Activated T-cell treated with anti-CD3 and anti-CD28 coated beads for 1 hour (primary cell): ENCODE measurements around the gene TRIM32.
"Not testable (repeated sequence)": the region's sequence is repeated elsewhere in the genome, so short reads cannot be mapped to it uniquely, and the experiment has no call there.

Experiments used
- DNase-seq: peaks from one replicate; pipeline ENCODE4 v3.0.0-alpha.2; 2020; ENCODE audit warnings: low read depth

TRIM32 gene

DNA sequence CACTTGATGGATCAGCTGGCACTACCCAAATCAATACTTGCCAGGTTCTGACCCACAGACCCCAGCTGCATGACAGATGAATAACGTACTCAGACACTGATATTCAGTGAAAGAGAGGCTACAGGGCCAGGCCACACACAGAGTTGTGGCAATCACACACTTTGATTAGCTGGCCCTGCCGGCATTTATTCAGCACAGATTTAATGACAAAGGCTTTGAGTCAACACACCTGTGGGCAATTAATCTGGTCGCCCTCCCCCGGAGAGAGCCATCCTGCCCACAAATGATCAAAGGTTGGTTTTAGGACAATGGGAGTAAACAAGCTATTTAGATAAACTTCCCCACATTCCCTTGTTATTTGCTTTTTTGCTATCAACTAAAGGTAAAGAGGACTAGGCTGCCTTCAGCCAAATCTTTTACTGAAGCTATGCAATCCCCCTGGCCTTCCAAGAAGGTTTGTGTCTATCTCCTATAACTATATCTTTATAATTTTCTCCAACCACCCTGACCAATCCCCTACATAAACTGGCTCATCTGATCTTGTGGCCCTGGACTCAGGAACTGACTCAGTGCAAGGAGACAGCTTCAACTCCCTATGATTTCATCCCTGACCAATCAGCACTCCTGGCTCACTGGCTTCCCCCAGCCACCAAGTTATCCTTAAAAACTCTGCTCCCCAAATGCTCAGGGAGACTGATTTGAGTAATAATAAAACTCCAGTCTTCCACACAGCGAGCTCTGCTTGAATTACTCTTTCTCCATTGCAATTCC is 12.7 kb upstream of the TRIM32 start:
- no peak for DNase-seq

DNA sequence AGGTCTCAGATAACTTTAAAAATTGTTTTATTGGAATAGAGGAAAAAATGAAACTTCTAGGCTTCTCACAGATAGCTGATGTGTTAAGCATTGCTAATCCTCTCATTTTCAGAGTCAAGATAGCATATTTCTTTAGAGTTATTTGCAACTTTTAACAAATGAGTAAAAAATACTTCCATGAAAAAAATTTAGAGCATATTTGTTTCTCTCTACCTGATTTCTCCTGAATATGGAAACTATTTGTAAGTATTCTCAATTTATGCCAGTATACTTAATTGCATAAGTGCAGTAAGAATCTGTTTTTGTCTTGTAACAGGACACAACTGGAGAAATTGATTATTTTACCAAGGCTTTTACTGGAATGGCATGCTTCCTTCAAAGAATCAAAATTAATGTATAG is 3.6 kb upstream of the TRIM32 start:
- DNase-seq, result no peak

DNA sequence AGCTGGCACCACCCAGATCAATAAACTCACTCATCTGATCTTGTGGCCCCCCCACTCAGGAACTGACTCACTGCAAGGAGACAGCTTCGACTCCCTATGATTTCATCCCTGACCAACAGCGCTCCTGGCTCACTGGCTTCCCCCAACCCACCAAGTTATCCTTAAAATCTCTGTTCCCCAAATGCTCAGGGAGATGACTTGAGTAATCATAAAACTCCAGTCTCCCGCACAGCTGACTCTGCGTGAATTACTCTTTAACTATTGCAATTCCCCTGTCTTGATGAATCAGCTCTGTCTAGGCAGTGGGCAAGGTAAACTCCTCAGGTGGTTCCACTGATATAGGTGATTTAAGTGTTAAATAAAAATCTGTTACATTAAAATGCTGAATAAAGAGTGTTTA is 1.9 kb upstream of the TRIM32 start:
- DNase-seq, result no peak

DNA sequence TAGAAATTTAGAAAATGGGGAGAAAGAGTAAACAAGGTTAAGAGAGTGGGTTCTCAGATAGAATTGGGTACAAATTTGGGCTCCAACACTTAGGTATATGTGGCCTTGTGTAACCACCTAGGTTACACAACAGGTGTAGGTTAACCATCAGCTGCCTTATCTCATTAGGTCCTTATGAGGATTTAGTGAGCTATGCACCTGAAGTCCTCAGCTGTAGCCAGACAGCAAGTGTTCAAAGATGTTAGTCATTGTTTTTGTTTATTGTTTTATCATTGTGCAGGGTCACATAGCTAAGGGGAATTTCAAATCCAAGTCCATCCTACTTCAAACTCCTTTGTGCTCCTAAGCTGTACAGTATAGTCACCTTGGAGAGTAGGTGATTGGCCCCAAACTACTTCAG is 970 bp upstream of the TRIM32 start:
- no peak for DNase-seq

DNA sequence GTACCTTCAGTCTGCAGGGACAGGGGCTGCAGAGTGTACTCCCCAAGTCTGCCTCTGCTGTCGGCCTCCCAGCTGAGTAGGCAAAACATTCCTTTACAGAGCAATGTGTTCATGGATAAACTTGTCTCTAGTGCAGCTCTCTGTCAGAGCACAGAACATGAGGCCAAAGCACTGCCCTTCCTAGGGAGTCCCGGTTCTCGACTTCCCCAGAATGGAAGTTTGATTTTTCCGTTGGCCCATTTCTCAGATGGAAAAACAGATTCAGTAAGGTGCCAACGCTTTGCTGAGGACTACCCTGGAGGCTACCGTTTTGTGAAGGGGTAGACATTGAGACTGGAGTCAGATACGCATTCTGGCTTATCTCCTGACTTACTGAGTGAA is 422 bp upstream of the TRIM32 start:
- no peak for DNase-seq

DNA sequence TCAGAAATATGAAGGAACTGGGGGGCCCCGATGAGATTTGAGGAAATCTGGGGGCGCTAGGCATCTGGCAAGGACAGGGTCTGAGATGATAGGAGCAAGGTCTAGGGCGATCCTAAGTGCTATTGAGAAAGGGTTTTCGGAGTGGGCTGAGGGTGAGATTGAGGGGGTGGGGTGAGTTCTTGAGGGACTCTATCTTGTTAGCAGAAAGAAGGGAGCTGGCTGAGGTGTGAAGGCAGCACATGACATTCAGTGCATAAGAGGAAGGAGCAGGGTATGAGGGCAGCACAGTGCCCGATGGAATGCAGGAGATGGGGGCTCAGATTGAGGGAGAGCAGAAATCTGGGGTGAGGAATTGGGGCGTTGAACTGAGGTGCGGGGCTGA is 640 bp downstream of the TRIM32 start:
- no peak for DNase-seq

DNA sequence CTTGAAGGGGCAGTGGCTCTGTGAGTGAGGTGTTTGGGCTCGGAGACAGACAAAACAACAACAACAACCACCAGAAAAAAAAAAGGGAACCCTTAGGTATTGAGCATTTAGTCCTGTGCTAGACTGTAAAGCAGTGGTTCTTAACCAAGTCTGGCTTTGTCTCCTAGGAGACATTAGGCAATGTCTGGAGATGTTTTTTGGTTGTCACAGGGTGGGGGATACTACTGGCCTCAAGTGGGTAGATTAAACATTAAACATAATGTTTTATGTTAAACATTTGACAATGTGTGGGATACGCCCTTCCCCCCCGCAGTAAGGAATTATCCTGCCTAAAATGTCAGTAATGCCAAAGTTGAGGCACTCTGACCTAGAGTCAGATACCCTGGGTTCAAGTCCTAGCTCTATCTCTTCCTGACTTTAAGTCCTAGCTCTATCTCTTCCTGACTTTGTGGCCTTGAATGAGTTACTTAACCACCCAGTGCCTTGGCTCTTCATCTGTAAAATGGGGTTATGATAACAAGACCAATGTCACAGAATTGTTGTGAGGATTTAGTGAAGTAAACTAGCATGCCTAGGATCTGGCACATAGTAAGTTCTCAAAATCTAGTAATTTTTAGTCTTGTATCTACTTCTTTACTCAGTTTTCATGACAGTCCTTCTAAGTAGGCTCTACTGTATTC is 1.8 kb downstream of the TRIM32 start:
- DNase-seq, result no peak

DNA sequence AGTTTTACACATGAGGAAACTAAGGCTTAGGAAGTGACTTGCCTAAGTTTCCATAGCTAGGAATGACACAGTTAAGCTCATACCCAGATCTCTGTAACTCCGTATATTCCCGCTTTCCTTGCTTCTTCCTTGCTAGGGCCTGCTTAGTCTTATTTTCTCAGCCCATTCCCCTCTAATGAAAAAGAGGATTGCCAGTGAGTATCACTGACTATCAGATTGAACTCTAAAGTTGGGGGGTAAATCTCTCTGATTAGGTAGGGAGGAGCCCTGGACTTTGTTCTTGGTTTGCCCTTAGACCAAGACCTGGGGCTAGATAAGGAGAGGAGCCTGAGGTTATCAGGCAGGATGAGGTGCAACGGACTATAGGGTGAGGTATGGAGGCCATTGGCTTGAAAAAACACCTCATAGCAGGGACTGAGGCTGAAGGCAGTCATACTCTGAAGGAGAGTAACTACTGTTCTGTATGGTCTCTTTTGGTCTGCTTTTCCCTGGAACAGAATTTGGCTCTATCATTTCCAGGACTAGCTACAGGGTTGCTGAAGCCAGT is 2.5 kb downstream of the TRIM32 start:
- no peak for DNase-seq

DNA sequence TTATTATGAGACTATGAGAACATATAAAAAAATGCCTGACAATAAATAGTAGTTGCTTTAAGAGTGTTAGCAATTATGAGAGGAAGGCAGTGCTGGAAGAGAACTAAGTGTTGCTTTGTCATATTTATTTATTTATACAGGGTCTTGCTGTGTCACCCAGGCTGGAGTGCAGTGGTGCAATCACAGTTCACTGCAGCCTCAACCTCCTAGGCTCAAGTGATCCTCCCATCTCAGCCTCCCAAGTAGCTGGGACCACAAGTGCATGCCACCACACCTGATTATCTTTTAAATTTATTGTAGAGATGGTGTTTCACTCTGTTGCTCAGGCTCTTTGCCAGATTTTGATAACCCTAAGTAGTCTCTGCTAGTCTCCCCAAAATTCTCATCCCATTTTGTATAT is 3.7 kb downstream of the TRIM32 start:
- not testable (repeated sequence) for DNase-seq

DNA sequence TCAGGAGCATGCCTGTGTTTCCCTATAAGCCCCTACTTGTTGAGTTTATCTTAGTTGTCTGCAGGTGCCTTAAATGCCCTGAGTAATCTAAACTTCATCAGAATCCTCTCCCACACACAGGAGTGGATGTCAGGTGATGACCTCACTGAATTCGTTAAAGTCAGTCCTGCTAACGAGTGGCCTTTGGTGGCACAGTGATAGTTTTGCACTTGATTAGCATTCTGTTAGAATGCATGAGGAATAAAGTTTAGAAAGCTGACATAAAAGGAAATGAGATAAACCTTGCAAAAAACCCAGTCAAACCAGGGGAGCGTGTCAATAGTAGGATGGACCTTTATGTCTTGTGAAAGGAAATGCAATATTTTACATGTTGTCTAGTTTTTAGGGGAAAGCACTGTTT is 4.5 kb downstream of the TRIM32 start:
- no peak for DNase-seq

DNA sequence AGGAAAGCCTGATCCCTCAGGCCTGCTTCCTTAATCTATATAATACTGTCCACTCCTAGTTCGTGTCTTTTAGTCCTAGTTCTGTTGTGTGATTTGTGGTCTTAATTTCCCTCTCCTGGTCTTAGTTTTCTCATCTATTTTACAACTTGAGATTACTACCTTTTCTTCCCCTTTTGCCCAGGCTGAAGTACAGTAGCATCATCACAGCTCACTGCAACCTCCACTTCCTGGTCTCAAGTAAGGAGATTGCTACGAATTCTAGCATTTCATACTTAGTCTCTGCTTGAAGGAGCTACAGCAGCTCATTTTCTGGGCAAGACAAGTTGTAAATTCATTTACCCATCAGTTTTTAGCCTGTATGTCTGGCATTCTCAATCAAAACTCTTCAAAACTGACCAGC is 5.5 kb downstream of the TRIM32 start:
- no peak for DNase-seq

DNA sequence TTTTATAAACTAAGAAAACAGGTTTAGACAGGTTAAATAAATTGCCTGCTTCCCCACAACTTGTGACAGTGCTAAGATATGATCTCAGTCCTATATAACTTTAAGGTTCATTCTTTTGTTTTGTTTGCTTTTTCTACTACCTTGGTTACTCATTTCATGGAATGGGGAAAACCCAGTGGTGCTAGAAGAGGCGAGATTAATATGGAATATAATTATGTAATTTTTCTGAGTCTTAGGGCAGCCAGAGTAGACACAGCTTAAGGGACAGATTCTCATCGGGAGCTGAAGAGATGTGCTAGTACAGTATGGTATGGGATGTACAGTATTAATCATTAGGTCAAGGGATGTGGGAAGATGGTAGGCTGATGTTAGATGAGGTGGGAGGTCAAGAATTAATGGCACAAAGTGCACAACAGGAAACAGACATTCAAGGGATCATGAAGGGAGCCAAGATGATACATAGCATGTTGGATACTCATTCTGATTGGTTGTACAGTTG is 6.2 kb downstream of the TRIM32 start:
- no peak for DNase-seq

DNA sequence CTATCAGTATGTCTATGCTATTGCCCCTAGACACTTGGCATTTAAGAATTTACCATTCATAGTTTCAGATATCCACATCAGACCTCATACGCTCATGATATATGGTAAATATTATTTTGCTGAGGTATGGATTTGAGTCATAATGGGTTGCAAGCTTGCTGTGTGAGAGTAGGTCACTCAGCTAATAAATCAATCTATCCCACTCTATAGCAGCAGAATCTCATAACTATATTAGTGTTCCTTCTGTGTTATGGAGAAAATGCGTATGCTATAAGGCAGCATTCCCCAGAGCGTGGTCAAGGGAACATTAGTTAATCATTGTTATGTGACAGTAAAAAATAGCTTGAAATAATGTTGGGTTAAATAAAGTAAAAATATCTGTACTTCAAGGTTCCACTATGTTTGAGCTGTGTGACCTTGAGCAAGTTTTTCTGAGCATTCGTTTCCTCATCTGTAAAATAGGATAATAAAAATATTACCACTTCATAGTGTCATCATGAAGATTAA is 7.7 kb downstream of the TRIM32 start:
- DNase-seq, result no peak

DNA sequence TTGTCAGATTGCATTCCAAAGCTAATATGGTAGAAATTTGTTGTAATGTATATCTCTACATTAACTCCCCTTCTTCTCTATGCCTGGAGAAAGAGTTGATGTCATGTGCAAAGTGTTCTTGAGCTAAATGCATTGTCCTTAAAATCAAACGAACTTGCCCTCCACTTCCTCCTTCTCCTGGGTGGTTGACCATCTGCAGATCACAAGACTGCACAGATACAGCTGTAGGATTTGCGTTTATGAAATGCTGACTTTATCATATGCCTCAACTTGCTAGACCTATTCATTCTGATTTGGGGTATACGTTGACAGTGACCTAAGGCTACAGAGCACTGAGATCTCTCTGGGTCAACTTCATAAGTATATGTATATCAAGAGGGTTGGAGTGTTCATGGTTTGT is 8.3 kb downstream of the TRIM32 start:
- DNase-seq, result no peak

DNA sequence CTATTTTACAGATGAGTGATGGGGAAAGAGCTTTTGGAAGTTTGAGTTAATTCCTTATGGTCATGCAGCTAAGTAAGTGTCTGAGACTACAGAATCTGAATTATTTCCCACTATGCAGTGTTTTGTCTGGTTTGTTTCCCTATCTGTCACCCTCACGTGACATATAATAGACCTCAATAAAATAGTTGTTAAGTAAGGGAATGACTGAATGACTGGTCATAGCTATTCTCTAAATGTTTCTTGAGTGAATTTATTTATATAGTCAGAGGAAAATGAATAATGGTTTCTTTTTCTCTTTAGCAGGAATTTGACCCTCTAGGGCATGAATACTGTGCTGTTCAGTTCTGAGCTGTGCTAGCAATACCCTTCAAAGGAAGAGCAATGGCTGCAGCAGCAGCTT is 10.3 kb downstream of the TRIM32 start:
- DNase-seq, result no peak

DNA sequence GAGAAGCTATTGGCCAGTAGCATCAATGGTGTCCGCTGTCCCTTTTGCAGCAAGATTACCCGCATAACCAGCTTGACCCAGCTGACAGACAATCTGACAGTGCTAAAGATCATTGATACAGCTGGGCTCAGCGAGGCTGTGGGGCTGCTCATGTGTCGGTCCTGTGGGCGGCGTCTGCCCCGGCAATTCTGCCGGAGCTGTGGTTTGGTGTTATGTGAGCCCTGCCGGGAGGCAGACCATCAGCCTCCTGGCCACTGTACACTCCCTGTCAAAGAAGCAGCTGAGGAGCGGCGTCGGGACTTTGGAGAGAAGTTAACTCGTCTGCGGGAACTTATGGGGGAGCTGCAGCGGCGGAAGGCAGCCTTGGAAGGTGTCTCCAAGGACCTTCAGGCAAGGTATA is 10.8 kb downstream of the TRIM32 start:
- DNase-seq, result no peak

DNA sequence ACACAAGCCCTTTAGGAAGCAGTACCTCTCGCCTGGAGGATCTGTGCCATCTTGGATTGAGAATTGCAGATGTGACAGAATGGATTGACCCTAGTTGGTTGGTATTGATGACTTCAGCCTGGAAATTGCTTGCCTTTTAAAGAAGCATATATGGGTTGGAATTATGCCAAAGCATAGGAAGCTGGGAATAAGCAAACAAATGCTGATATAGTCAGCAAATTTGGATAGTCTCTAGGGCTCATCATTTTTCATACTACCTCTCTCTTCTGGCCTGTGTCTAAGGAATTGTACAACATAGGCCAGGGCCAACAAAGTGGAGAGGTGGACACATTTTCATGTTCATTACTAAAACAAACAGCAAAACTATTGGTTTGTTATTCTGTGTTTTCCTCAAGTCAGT is 13.2 kb downstream of the TRIM32 start:
- DNase-seq, result no peak

DNA sequence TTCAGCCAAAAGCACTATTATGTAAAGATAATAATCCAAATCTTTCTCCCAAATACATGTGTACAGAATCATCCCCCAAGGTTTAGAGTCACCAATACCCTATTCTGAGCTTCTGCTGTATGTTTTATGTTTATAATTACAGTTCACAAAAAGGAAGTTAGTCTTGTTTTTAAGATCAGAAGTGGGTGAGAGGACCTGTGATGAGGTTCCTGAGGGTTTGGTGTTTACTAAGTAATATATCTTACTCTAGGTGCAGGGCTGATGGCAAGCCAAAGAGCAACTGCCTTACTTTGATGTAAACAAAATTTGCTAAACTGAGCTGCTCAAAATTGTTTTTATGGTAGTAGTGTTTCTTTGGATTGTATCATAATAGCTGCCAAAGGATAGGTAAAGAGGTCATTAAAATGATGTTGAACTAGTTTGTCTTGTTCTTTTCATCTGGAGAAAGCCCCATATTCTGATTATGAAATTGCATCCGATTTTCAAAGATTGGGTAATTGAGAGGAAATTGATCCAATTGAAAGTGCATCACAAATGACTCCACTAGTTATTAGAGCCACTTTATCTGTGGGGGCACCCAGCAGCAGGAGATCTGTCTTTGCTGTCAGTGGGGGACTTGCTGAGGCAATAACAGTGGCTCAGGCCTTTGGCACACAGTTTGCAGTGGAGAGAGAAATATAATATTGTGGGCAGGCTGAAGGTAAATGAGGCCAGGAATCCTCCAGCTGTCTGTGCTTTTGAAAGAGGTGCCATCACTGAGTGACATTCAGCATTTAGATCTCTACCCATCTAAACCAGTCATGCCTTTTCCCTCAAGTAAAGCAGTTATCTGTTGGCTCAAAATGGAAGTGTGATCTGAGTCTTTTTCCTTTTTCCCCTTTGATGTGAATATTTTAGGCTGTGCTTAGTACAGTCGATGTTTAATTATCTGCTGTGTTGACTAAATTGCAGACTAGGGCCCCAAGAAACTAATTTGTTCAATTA is 14.1 kb downstream of the TRIM32 start:
- no peak for DNase-seq

DNA sequence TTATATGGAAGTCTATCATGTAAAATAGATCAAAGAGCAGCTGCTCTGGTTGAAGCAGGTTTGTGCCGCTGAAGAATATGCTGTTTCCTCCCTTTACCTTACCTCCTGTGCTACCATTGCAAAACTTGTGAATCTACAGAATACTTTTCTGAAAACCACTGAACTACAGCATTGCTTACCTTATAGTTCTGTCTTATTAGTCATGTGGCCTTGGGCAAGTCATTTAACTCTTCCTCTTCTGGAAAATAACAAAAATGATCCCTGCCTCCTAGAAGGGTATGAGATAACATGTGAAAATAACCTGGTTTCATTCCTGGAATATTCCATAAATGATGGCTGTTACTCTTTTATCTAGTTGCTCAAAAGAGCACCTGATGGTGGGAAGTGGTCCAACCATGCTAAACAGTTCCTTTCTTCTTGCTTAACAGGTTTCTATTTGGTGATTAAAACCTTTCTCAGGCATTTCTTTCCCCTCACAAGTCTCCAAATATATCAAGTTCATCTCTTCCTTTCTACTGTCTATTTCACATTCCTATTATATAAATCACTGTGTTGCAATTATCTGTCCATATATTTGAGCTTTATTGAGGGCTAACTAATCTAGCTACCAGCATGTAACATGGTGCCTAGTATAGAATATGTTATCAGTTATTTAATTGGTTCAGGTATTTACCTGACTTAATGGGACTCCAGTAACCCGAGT is 15.0 kb downstream of the TRIM32 start:
- no peak for DNase-seq

DNA sequence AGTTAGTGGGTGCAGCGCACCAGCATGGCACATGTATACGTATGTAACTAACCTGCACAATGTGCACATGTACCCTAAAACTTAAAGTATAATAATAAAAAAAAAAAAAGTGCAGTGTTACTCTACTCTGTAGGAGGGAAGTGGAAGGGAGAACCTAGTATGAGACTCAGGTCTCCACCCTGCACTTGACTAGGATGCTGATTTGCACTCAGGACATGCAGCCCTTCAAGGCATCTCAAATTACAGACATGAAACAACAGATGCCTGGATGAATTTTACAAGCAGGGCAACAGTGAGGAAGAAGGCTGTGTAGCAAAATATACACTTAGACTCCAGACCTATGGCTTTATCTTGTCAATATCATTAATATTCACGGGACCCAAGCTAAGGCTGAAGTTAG is 16.5 kb downstream of the TRIM32 start:
- no peak for DNase-seq

DNA sequence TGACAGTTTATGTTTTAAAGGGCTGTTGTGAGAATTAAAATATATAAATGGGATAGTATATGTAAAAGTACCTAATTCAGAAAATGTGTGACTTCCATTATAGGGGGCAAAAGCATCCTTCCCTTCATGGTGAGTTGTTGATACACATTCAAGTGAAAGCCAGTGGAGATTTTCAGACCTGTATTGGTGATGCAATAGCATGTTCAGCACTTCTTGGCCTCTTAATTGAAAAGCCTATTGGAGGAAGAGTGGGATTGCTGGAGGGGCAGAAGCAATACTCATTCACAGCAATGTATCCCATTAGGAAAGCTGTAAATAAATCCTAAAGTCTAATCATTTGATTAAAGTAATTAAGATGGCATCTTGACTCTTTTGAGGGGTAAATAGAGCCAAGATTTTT is 17.4 kb downstream of the TRIM32 start:
- DNase-seq, result no peak

DNA sequence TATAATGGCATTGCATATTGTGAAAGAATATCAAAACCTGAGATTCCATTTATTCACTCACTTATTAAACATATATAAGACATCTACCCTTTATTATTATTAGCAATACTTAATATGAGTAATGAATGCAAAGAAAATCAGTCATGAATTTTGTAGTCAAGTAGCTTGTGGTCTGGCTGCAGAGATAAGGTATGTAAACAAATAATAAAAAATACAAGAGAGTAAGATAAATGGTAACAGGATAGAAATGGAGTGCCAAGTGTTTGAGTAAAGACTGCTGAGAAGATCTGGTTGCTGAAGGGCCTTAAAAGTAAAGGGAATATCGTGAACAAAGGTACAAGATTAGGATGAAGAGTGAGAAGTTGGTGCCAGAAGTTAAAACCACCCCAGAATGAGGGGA is 18.4 kb downstream of the TRIM32 start:
- DNase-seq, result no peak
